ENCODE results near the gene WIPF2. TPM values are rescaled to one million over a fixed set of nuclear protein-coding genes. Genes with fewer than 3 reads are reported as not detected.
"Not testable (repeated sequence)": the region's sequence is repeated elsewhere in the genome, so short reads cannot be mapped to it uniquely, and the experiment has no call there.

The WIPF2 gene
- polyA plus RNA-seq, 1 donor (not counting 4 experiments of a cell fraction or from before 2014, with no cell fraction given), result 8.5 TPM

- FAIRE-seq, result no peak
- Histone ChIP-seq H3K27ac (ENCODE audit: control insufficient read depth, insufficient read depth, low read length) (no peak overlapping the region), H3K36me3 (ENCODE audit: control insufficient read depth in 2 of 2, extremely low read depth in 1 of 2, insufficient read depth in 2 of 2, low read length in 2 of 2) (peaks cover 0 to 3% of the 10 kb centered on the region in 2 experiments), H3K4me1 (ENCODE audit: control insufficient read depth, extremely low read depth, insufficient read depth, low read length) (no peaks in the 10 kb centered on the region), H3K27me3 (ENCODE audit: control insufficient read depth, extremely low read depth, insufficient read depth, low read length) (no peaks in the 10 kb centered on the region), H2AFZ (ENCODE audit: control insufficient read depth, low read length) (no peak overlapping the region), H3K4me2 (ENCODE audit: control insufficient read depth, extremely low read depth, insufficient read depth, low read depth, low read length) (no peak overlapping the region), H3K79me2 (ENCODE audit: control insufficient read depth, insufficient read depth, low read length) (peaks cover 56% of the 10 kb centered on the region), H3K9me1 (ENCODE audit: control insufficient read depth, extremely low read depth, insufficient read depth, low read length) (no peaks in the 10 kb centered on the region), H3K9ac (ENCODE audit: control insufficient read depth, extremely low read depth, insufficient read depth, low read length) (no peak overlapping the region), H4K20me1 (ENCODE audit: control insufficient read depth, extremely low read depth, insufficient read depth, low read length) (no peaks in the 10 kb centered on the region), H3K9me3 (ENCODE audit: control insufficient read depth, low read depth, low read length) (no peaks in the 10 kb centered on the region), H3K4me3 (ENCODE audit: control insufficient read depth in 2 of 3, extremely low read depth in 1 of 3, insufficient read depth in 2 of 3, low read depth in 1 of 3, low read length in 3 of 3) (no peak overlapping the region)
- dilution Hi-C loops (cut with MboI; ENCODE audit: extremely low pct_ligation_motif_present, low sequenced_read_pairs), result no loop called here
- no peak for DNase-seq (ENCODE audit: low read depth, low spot score)
- TF ChIP-seq EZH2 (IDR thresholded peaks at IDR 0.05; ENCODE audit: low read length) (no peak), CTCF (optimal IDR thresholded peaks at IDR 0.05 in 1 of 3, IDR thresholded peaks at IDR 0.05 in 1 of 3, conservative IDR thresholded peaks at IDR 0.05 in 1 of 3; ENCODE audit: extremely low read depth in 1 of 3, insufficient read depth in 2 of 3, low read length in 3 of 3) (no peak)
Measured at GRCh38 chr17:40230670-40231069, 11.6 kb downstream of the WIPF2 start.

GRCh38 chr17:40231928-40232327 lies 12.8 kb downstream of the WIPF2 start:
- H4K20me1 ChIP-seq (ENCODE audit: control insufficient read depth, extremely low read depth, insufficient read depth, low read length); FAIRE-seq; H2AFZ ChIP-seq (ENCODE audit: control insufficient read depth, low read length); H3K4me1 ChIP-seq (ENCODE audit: control insufficient read depth, extremely low read depth, insufficient read depth, low read length); dilution Hi-C loops (cut with MboI; ENCODE audit: extremely low pct_ligation_motif_present, low sequenced_read_pairs); H3K27me3 ChIP-seq (ENCODE audit: control insufficient read depth, extremely low read depth, insufficient read depth, low read length); H3K27ac ChIP-seq (ENCODE audit: control insufficient read depth, insufficient read depth, low read length); H3K9ac ChIP-seq (ENCODE audit: control insufficient read depth, extremely low read depth, insufficient read depth, low read length); H3K36me3 ChIP-seq (ENCODE audit: control insufficient read depth in 2 of 2, extremely low read depth in 1 of 2, insufficient read depth in 2 of 2, low read length in 2 of 2); DNase-seq (ENCODE audit: low read depth, low spot score); H3K4me2 ChIP-seq (ENCODE audit: control insufficient read depth, extremely low read depth, insufficient read depth, low read depth, low read length); H3K9me3 ChIP-seq (ENCODE audit: control insufficient read depth, low read depth, low read length); H3K9me1 ChIP-seq (ENCODE audit: control insufficient read depth, extremely low read depth, insufficient read depth, low read length); H3K4me3 ChIP-seq (ENCODE audit: control insufficient read depth in 2 of 3, extremely low read depth in 1 of 3, insufficient read depth in 2 of 3, low read depth in 1 of 3, low read length in 3 of 3): not testable (repeated sequence)
- H3K79me2 ChIP-seq (ENCODE audit: control insufficient read depth, insufficient read depth, low read length), result peaks cover 53% of the 10 kb centered on the region

- peaks cover 3 to 4% of the 10 kb centered on the region in 2 experiments for H3K36me3 ChIP-seq (ENCODE audit: control insufficient read depth in 2 of 2, extremely low read depth in 1 of 2, insufficient read depth in 2 of 2, low read length in 2 of 2)
Measured at GRCh38 chr17:40241252-40241834, 22.2 kb downstream of the WIPF2 start.

More at GRCh38 chr17:40241252-40241834, 22.2 kb downstream of the WIPF2 start:
- Histone ChIP-seq H3K9me3 (ENCODE audit: control insufficient read depth, low read depth, low read length) (no peaks in the 10 kb centered on the region), H2AFZ (ENCODE audit: control insufficient read depth, low read length) (no peak overlapping the region), H4K20me1 (ENCODE audit: control insufficient read depth, extremely low read depth, insufficient read depth, low read length) (peaks cover 4% of the 10 kb centered on the region), H3K27me3 (ENCODE audit: control insufficient read depth, extremely low read depth, insufficient read depth, low read length) (no peaks in the 10 kb centered on the region), H3K9me1 (ENCODE audit: control insufficient read depth, extremely low read depth, insufficient read depth, low read length) (no peaks in the 10 kb centered on the region), H3K4me3 (ENCODE audit: control insufficient read depth in 2 of 3, extremely low read depth in 1 of 3, insufficient read depth in 2 of 3, low read depth in 1 of 3, low read length in 3 of 3) (no peak overlapping the region), H3K9ac (ENCODE audit: control insufficient read depth, extremely low read depth, insufficient read depth, low read length) (no peak overlapping the region), H3K27ac (ENCODE audit: control insufficient read depth, insufficient read depth, low read length) (no peak overlapping the region), H3K79me2 (ENCODE audit: control insufficient read depth, insufficient read depth, low read length) (peaks cover 68% of the 10 kb centered on the region), H3K4me1 (ENCODE audit: control insufficient read depth, extremely low read depth, insufficient read depth, low read length) (no peaks in the 10 kb centered on the region), H3K4me2 (ENCODE audit: control insufficient read depth, extremely low read depth, insufficient read depth, low read depth, low read length) (no peak overlapping the region)
- FAIRE-seq (no peak), DNase-seq (ENCODE audit: low read depth, low spot score) (no peak)
- TF ChIP-seq EZH2 (IDR thresholded peaks at IDR 0.05; ENCODE audit: low read length) (no peak), CTCF (optimal IDR thresholded peaks at IDR 0.05 in 1 of 3, IDR thresholded peaks at IDR 0.05 in 1 of 3, conservative IDR thresholded peaks at IDR 0.05 in 1 of 3; ENCODE audit: extremely low read depth in 1 of 3, insufficient read depth in 2 of 3, low read length in 3 of 3) (no peak)
- dilution Hi-C loops (cut with MboI; ENCODE audit: extremely low pct_ligation_motif_present, low sequenced_read_pairs), result no loop called here

All from keratinocyte (primary cell).